ENCODE measurements around the gene LAPTM4A.

GRCh38 chr2:20018601-20019152 is 32.8 kb downstream of the LAPTM4A start:
- TF ChIP-seq, protein P1, sequence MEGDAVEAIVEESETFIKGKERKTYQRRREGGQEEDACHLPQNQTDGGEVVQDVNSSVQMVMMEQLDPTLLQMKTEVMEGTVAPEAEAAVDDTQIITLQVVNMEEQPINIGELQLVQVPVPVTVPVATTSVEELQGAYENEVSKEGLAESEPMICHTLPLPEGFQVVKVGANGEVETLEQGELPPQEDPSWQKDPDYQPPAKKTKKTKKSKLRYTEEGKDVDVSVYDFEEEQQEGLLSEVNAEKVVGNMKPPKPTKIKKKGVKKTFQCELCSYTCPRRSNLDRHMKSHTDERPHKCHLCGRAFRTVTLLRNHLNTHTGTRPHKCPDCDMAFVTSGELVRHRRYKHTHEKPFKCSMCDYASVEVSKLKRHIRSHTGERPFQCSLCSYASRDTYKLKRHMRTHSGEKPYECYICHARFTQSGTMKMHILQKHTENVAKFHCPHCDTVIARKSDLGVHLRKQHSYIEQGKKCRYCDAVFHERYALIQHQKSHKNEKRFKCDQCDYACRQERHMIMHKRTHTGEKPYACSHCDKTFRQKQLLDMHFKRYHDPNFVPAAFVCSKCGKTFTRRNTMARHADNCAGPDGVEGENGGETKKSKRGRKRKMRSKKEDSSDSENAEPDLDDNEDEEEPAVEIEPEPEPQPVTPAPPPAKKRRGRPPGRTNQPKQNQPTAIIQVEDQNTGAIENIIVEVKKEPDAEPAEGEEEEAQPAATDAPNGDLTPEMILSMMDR (IDR thresholded peaks at IDR 0.05) = no peak
- no peak for TF ChIP-seq EP300 (IDR thresholded peaks at IDR 0.05)
